ENCODE measurements around the gene SLC38A5. TPM values are rescaled to one million over a fixed set of nuclear protein-coding genes. Genes with fewer than 3 reads are reported as not detected.

SLC38A5 gene
- total RNA-seq, 1 experiment from 2014 or later, result 54.6 TPM

GRCh38 chrX:48490661-48491060 is 20.6 kb upstream of the SLC38A5 start:
- H3K79me2 ChIP-seq (ENCODE audit: insufficient read depth, low read length), result no peaks in the 10 kb centered on the region
- DNase-seq (ENCODE audit: low read depth, low spot score) (no peak), ATAC-seq (no peak)
- H2AFZ ChIP-seq (ENCODE audit: low read depth, low read length, poor library complexity, severe bottlenecking), result no peak overlapping the region
- CTCF ChIA-PET, result no interaction called here
- H3K4me1 ChIP-seq (ENCODE audit: control insufficient read depth in 1 of 2, insufficient read depth in 2 of 2, low read length in 2 of 2), result peaks cover 6 to 59% of the 10 kb centered on the region in 2 experiments; a peak in 3 of 4 replicates
- H3K9ac ChIP-seq (ENCODE audit: low read length), result no peak overlapping the region
- H3K27ac ChIP-seq (ENCODE audit: low read depth, low read length), result no peak overlapping the region
- no TSS peak for BruUV-seq (replicated peaks)
- no peaks in the 10 kb centered on the region for H3K27me3 ChIP-seq (ENCODE audit: insufficient read depth, low read length)
- no peaks in the 10 kb centered on the region for H4K20me1 ChIP-seq (ENCODE audit: insufficient read depth)
- POLR2A ChIA-PET, result no interaction called here
- H3K4me3 ChIP-seq (replicated peaks in 1 of 2; ENCODE audit: low read depth in 1 of 2, low read length in 2 of 2), result no peak overlapping the region
- H3K9me3 ChIP-seq (ENCODE audit: control insufficient read depth in 1 of 2, insufficient read depth in 1 of 2, low read depth in 1 of 2, low read length in 2 of 2), result no peaks in the 10 kb centered on the region
- no peaks in the 10 kb centered on the region; a peak in 1 of 4 replicates for H3K36me3 ChIP-seq (ENCODE audit: control insufficient read depth in 1 of 2, insufficient read depth in 2 of 2, low read length in 2 of 2)
- intact Hi-C loops (cut with micrococcal nuclease), result loop anchor here (5.0 to 10.0 kb wide), 4 partner anchors 408 to 926 kb away; partner anchors contain the start of gene ARAF
- TF ChIP-seq CEBPB (IDR thresholded peaks at IDR 0.05; ENCODE audit: low read depth) (no peak), POLR2A (IDR thresholded peaks at IDR 0.05; ENCODE audit: borderline replicate concordance, extremely low read depth, insufficient read depth, insufficient read length) (no peak), RAD21 (IDR thresholded peaks at IDR 0.05; ENCODE audit: low read depth) (no peak), SIN3A (IDR thresholded peaks at IDR 0.05; ENCODE audit: low read depth) (no peak), ATF3 (IDR thresholded peaks at IDR 0.05) (no peak), ZBTB33 (IDR thresholded peaks at IDR 0.05; ENCODE audit: extremely low read depth, insufficient replicate concordance, low read length) (no peak), SP1 (IDR thresholded peaks at IDR 0.05; ENCODE audit: low read depth) (no peak)
- peak overlapping the region; percentile 28 for H3K4me2 ChIP-seq (ENCODE audit: low read length)
- no peaks in the 10 kb centered on the region for H3K9me2 ChIP-seq (ENCODE audit: insufficient read depth)
- RAD21 ChIA-PET (ENCODE audit: low non-redundant PET in 1 of 2, low total read pairs in 2 of 2, uncharacterized antibody in 2 of 2, unreplicated experiment in 2 of 2), result no interaction called here

GRCh38 chrX:48489892-48490291 is 19.8 kb upstream of the SLC38A5 start:
- intact Hi-C loops (cut with micrococcal nuclease), result loop anchor here (5.0 to 10.0 kb wide), 4 partner anchors 408 to 925 kb away; partner anchors contain the start of gene ARAF
- ChIA-PET POLR2A (no interaction called here), CTCF (no interaction called here), RAD21 (ENCODE audit: low non-redundant PET in 1 of 2, low total read pairs in 2 of 2, uncharacterized antibody in 2 of 2, unreplicated experiment in 2 of 2) (no interaction called here)
- no peak overlapping the region for H3K9ac ChIP-seq (ENCODE audit: low read length)
- DNase-seq (ENCODE audit: low read depth, low spot score) (no peak), ATAC-seq (no peak)
- no peaks in the 10 kb centered on the region for H4K20me1 ChIP-seq (ENCODE audit: insufficient read depth)
- H3K9me3 ChIP-seq (ENCODE audit: control insufficient read depth in 1 of 2, insufficient read depth in 1 of 2, low read depth in 1 of 2, low read length in 2 of 2), result no peaks in the 10 kb centered on the region
- H3K79me2 ChIP-seq (ENCODE audit: insufficient read depth, low read length), result no peaks in the 10 kb centered on the region
- H3K36me3 ChIP-seq (ENCODE audit: control insufficient read depth in 1 of 2, insufficient read depth in 2 of 2, low read length in 2 of 2), result no peaks in the 10 kb centered on the region; a peak in 1 of 4 replicates
- H3K4me1 ChIP-seq (ENCODE audit: control insufficient read depth in 1 of 2, insufficient read depth in 2 of 2, low read length in 2 of 2), result peaks cover 6 to 60% of the 10 kb centered on the region in 2 experiments; a peak in 3 of 4 replicates
- H3K4me3 ChIP-seq (replicated peaks in 1 of 2; ENCODE audit: low read depth in 1 of 2, low read length in 2 of 2), result no peak overlapping the region
- no peak overlapping the region for H3K4me2 ChIP-seq (ENCODE audit: low read length)
- no peaks in the 10 kb centered on the region for H3K27me3 ChIP-seq (ENCODE audit: insufficient read depth, low read length)
- no peak overlapping the region for H2AFZ ChIP-seq (ENCODE audit: low read depth, low read length, poor library complexity, severe bottlenecking)
- no peak overlapping the region for H3K27ac ChIP-seq (ENCODE audit: low read depth, low read length)
- no TSS peak for BruUV-seq (replicated peaks)
- H3K9me2 ChIP-seq (ENCODE audit: insufficient read depth), result no peaks in the 10 kb centered on the region
- TF ChIP-seq CBX3 (IDR thresholded peaks at IDR 0.05; ENCODE audit: low read depth) (no peak), ZBTB33 (IDR thresholded peaks at IDR 0.05; ENCODE audit: extremely low read depth, insufficient replicate concordance, low read length) (no peak), POLR2A (IDR thresholded peaks at IDR 0.05; ENCODE audit: borderline replicate concordance, extremely low read depth, insufficient read depth, insufficient read length) (no peak), EGR1 (IDR thresholded peaks at IDR 0.05; ENCODE audit: low read depth) (no peak), MAX (IDR thresholded peaks at IDR 0.05) (no peak), EZH2 (IDR thresholded peaks at IDR 0.05) (no peak), ZNF274 (IDR thresholded peaks at IDR 0.05; ENCODE audit: low read depth, low read length) (no peak), SP1 (IDR thresholded peaks at IDR 0.05; ENCODE audit: low read depth) (no peak), ELF1 (IDR thresholded peaks at IDR 0.05; ENCODE audit: borderline replicate concordance, low read depth) (no peak), FOSL1 (IDR thresholded peaks at IDR 0.05; ENCODE audit: low read depth) (no peak), TCF7L2 (IDR thresholded peaks at IDR 0.05; ENCODE audit: borderline replicate concordance, extremely low read depth, insufficient read depth, insufficient read length) (no peak), ZFX (IDR thresholded peaks at IDR 0.05) (no peak), ATF3 (IDR thresholded peaks at IDR 0.05) (no peak), SRF (IDR thresholded peaks at IDR 0.05; ENCODE audit: low read depth) (no peak), CEBPB (IDR thresholded peaks at IDR 0.05; ENCODE audit: low read depth) (no peak)
